Measurements from ENCODE around the gene PLPP4.

The PLPP4 gene

DNA sequence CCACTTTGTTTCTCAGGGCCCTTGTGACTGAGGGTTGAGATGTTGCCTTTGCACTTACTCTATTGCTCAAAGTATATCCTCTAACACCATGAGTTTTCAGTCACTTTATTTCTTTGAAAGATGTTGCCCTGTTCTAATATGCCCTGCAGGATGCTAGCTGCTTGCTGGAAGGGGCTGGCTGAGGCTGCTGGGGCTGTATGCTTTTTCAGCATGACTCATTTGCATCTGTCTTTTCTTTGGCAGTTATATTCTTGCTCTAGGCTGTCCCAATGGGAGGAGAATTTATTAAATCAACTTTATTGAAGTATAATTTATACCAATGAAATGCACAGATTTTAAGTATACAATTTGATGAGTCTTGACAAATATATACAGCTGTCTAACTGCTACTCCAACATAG lies 157.7 kb downstream of the PLPP4 start:
- no peak for DNase-seq

DNA sequence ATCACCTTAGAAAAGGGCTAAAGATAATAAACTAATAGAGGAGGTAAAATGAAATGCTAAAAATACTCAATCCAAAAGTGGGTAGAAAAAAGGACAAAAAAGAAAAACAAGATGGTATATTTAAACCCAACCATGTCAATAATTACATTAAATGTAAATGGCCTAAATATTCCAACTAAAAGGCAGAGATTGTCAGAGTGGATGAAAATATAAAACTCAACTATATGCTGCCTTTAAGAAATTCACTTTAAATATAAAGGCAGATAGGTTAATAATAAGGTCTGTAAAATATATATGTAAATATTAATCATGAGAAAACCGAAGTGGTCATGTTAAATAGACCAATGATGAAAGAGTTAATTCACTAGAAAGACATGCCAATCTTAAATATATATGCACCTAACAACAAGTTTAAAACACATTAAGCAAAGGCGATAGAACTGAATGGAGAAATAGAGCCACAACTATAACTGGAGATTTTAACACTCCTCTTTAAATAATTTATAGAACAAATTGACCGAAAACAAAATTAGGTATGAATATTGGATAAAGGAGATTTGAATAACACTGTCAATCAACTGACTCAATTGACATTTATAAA lies 159.4 kb downstream of the PLPP4 start:
- DNase-seq = no peak

DNA sequence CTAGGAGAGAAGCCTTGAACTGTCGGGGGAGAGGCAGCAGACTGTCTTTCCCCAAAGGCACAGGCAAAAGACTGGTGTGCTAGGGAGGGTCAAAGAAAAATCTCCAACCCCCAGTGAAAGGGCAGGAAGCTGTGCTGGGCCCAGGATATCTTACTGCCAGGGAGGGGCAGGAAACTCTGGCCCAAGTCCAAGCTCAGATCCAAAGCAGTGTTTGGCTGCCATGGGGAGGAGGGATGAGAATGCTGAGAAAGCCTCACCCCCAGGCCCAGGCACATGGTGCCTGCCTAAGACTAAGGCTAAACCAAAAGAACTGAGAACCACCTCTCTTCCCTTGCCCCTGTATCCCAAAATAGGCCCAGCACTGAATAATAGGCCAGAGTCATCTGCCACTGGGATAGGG lies 171.2 kb downstream of the PLPP4 start:
- no peak for DNase-seq

DNA sequence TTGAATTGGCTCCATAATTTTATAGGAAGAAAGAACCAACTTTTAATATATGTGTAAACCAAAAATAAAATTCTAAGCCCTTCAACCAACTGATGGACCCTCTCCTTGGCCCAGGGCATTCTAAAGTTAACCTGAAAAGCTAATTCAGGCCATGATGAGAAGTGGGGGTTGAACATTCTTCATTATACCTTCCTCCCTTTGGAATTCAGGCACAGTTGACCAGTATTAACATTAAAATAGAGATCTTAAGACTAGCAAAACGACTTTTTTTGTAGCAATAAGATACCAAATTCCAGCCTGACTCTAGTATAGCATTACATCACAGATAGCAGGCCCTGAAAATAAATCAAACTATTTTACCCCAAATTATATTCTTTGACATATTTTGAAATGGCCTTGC lies 173.2 kb downstream of the PLPP4 start:
- no peak for DNase-seq

DNA sequence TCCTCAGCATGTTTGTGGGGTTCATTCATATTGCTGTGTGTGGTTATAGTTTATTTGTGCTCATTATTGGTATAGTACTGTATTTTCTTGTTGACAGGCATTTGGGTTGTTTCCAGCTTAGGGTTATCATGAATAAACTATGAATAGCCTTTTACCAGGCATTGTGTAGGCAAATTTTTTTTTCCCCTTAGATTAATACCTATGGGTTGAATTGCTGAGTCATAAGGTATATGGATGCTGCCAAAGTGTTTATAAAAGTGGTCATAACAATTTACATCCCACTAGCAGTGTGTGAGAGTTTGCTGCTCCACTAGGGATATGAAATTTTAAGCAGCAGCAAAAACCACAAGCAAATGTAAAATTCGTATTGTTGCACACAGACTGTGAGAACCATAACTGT lies 175.0 kb downstream of the PLPP4 start:
- no peak for DNase-seq

DNA sequence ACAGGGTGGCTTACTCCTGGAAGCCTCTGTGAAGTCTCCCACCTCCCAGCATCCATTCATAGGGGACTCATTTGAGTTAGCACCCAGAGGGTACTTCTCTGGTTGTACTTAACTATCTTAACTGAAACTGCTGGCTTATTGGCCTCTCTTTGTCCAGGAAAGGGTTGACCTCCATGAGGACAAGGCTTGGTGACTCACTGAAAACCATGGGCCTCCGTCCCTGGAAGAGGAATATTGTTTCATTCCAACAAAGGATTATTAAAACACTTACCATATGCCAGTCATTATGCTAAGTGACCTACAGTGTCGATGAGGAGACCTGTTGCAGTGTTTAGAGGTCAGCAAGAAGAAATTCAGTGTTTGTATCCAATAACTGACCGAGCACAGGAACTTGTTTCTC lies 175.9 kb downstream of the PLPP4 start:
- DNase-seq = no peak

DNA sequence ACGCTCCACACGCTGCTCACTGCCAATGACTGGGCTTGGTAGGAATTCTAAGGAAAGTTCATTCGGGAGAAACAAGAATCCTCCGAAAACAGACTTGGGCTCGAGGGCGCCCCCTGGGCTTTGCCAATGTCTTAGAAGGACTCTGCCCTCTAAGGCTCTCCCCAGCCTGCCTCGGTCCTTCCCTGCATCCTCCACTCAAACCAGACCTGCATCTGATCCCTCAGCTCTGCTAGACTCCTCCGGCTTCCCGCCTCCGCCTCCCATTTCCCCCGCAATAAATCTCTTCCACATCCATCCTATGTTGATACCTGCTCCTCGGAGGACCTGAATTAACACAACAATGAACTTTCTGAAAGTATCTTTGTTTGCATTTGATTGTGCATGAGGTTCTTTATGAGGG lies 177.6 kb downstream of the PLPP4 start:
- no peak for DNase-seq
